HL-60 (cell line): ENCODE measurements around the gene MR1.

Experiments used
- POLR2AphosphoS5 ChIP-seq: IDR thresholded peaks from 2 replicates; pipeline ENCODE4 v1.6.1; 2012; ENCODE audit warnings: low read depth
- TF ChIP-seq, protein P1 (sequence below): IDR thresholded peaks from one replicate; pipeline ENCODE4 v1.5.1; 2011; ENCODE audit warnings: low read length, control low read depth, inconsistent platforms; ENCODE audit not compliant: insufficient read depth
- TF ChIP-seq, protein P2 (sequence below): IDR thresholded peaks from 2 replicates; pipeline ENCODE4 v1.6.1; 2012; ENCODE audit warnings: low read depth; ENCODE audit not compliant: insufficient replicate concordance

GRCh38 chr1:180997843-180998504 lies 35.8 kb upstream of the MR1 start:
- TF ChIP-seq, protein P1, sequence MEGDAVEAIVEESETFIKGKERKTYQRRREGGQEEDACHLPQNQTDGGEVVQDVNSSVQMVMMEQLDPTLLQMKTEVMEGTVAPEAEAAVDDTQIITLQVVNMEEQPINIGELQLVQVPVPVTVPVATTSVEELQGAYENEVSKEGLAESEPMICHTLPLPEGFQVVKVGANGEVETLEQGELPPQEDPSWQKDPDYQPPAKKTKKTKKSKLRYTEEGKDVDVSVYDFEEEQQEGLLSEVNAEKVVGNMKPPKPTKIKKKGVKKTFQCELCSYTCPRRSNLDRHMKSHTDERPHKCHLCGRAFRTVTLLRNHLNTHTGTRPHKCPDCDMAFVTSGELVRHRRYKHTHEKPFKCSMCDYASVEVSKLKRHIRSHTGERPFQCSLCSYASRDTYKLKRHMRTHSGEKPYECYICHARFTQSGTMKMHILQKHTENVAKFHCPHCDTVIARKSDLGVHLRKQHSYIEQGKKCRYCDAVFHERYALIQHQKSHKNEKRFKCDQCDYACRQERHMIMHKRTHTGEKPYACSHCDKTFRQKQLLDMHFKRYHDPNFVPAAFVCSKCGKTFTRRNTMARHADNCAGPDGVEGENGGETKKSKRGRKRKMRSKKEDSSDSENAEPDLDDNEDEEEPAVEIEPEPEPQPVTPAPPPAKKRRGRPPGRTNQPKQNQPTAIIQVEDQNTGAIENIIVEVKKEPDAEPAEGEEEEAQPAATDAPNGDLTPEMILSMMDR, result no peak
- no peak for TF ChIP-seq POLR2AphosphoS5
- TF ChIP-seq, protein P2, sequence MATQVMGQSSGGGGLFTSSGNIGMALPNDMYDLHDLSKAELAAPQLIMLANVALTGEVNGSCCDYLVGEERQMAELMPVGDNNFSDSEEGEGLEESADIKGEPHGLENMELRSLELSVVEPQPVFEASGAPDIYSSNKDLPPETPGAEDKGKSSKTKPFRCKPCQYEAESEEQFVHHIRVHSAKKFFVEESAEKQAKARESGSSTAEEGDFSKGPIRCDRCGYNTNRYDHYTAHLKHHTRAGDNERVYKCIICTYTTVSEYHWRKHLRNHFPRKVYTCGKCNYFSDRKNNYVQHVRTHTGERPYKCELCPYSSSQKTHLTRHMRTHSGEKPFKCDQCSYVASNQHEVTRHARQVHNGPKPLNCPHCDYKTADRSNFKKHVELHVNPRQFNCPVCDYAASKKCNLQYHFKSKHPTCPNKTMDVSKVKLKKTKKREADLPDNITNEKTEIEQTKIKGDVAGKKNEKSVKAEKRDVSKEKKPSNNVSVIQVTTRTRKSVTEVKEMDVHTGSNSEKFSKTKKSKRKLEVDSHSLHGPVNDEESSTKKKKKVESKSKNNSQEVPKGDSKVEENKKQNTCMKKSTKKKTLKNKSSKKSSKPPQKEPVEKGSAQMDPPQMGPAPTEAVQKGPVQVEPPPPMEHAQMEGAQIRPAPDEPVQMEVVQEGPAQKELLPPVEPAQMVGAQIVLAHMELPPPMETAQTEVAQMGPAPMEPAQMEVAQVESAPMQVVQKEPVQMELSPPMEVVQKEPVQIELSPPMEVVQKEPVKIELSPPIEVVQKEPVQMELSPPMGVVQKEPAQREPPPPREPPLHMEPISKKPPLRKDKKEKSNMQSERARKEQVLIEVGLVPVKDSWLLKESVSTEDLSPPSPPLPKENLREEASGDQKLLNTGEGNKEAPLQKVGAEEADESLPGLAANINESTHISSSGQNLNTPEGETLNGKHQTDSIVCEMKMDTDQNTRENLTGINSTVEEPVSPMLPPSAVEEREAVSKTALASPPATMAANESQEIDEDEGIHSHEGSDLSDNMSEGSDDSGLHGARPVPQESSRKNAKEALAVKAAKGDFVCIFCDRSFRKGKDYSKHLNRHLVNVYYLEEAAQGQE, result no peak
